HepG2 (cell line): ENCODE data around the gene CD248. TPM values are rescaled to one million over a fixed set of nuclear protein-coding genes. Genes with fewer than 3 reads are reported as not detected.

ENCODE experiments used
- AGO1 ChIP-seq: fragments of 200-400 bp; formaldehyde crosslinking; IDR thresholded peaks from 2 replicates; pipeline ENCODE4 v1.6.1; 2017; ENCODE audit warnings: mild to moderate bottlenecking, low read depth, low read length, moderate library complexity; ENCODE audit not compliant: poor library complexity, severe bottlenecking
- ATF5 ChIP-seq: sonication (generic); formaldehyde crosslinking; IDR thresholded peaks from 2 replicates; pipeline ENCODE4 v1.4.0; 2020; ENCODE audit warnings: mild to moderate bottlenecking, low read depth, missing genetic modification reagents
- CREBL2 ChIP-seq: sonication (generic); formaldehyde crosslinking; IDR thresholded peaks from 2 replicates; pipeline ENCODE4 v1.8.1; 2023; ENCODE audit warnings: missing genetic modification reagents, mild to moderate bottlenecking, borderline replicate concordance
- DDIT3 ChIP-seq: sonication (generic); formaldehyde crosslinking; IDR thresholded peaks from 2 replicates; pipeline ENCODE4 v1.4.0; 2020; ENCODE audit warnings: mild to moderate bottlenecking, missing genetic modification reagents
- ELF4 ChIP-seq: sonication (generic); formaldehyde crosslinking; IDR thresholded peaks from 2 replicates; pipeline ENCODE4 v1.5.0; 2020; ENCODE audit warnings: missing genetic modification reagents, mild to moderate bottlenecking, moderate library complexity, borderline replicate concordance
- HOMEZ ChIP-seq: IDR thresholded peaks from 2 replicates; pipeline ENCODE4 v1.6.1; 2016; ENCODE audit warnings: low read depth
- KLF6 ChIP-seq: IDR thresholded peaks from 2 replicates; pipeline ENCODE4 v1.8.0; 2016; ENCODE audit warnings: missing biosample characterization, missing genetic modification reagents
- MED8 ChIP-seq: sonication (generic); formaldehyde crosslinking; IDR thresholded peaks from 2 replicates; pipeline ENCODE4 v1.8.1; 2023; ENCODE audit warnings: mild to moderate bottlenecking, missing genetic modification reagents; ENCODE audit not compliant: insufficient replicate concordance
- NR1H2 ChIP-seq: sonication (generic); formaldehyde crosslinking; IDR thresholded peaks from 2 replicates; pipeline ENCODE4 v1.8.1; 2022; ENCODE audit warnings: low read depth, missing genetic modification reagents, borderline replicate concordance
- SNAI1 ChIP-seq: sonication (generic); formaldehyde crosslinking; IDR thresholded peaks from 2 replicates; pipeline ENCODE4 v1.5.0; 2020; ENCODE audit warnings: mild to moderate bottlenecking, missing genetic modification reagents, borderline replicate concordance
- UBTF ChIP-seq: sonication (generic); formaldehyde crosslinking; IDR thresholded peaks from 2 replicates; pipeline ENCODE4 v1.4.0; 2020; ENCODE audit warnings: mild to moderate bottlenecking, missing genetic modification reagents
- ZFP41 ChIP-seq: sonication (generic); formaldehyde crosslinking; IDR thresholded peaks from 2 replicates; pipeline ENCODE4 v1.4.0; 2020; ENCODE audit warnings: mild to moderate bottlenecking, missing genetic modification reagents, borderline replicate concordance
- ZFP82 ChIP-seq: sonication (generic); formaldehyde crosslinking; IDR thresholded peaks from 2 replicates; pipeline ENCODE4 v1.5.1; 2020; ENCODE audit warnings: mild to moderate bottlenecking, missing genetic modification reagents, borderline replicate concordance
- ZKSCAN5 ChIP-seq: sonication (generic); formaldehyde crosslinking; IDR thresholded peaks from 2 replicates; pipeline ENCODE4 v1.5.1; 2020; ENCODE audit warnings: mild to moderate bottlenecking, missing genetic modification reagents
- ZNF235 ChIP-seq: sonication (generic); formaldehyde crosslinking; IDR thresholded peaks from 2 replicates; pipeline ENCODE4 v1.8.1; 2023; ENCODE audit warnings: mild to moderate bottlenecking, missing genetic modification reagents, borderline replicate concordance
- ZNF317 ChIP-seq: sonication (generic); formaldehyde crosslinking; IDR thresholded peaks from 2 replicates; pipeline ENCODE4 v1.5.0; 2020; ENCODE audit warnings: mild to moderate bottlenecking, missing genetic modification reagents
- ZNF549 ChIP-seq: sonication (generic); formaldehyde crosslinking; IDR thresholded peaks from 2 replicates; pipeline ENCODE4 v1.5.0; 2020; ENCODE audit warnings: missing genetic modification reagents
- ZNF598 ChIP-seq: sonication (generic); formaldehyde crosslinking; IDR thresholded peaks from 2 replicates; pipeline ENCODE4 v1.5.1; 2020; ENCODE audit warnings: mild to moderate bottlenecking, missing genetic modification reagents, borderline replicate concordance
- ZNF670 ChIP-seq: sonication (generic); formaldehyde crosslinking; IDR thresholded peaks from 2 replicates; pipeline ENCODE4 v1.8.0; 2022; ENCODE audit warnings: mild to moderate bottlenecking, missing genetic modification reagents, borderline replicate concordance
- ZNF7 ChIP-seq: IDR thresholded peaks from 2 replicates; pipeline ENCODE4 v1.6.1; 2016; ENCODE audit warnings: missing biosample characterization, missing genetic modification reagents
- polyA plus RNA-seq, 8 experiments: library from polyadenylated mRNA; depleted of rRNA in 3 of 8; stranded (reverse) in 7 of 8; unstranded in 1 of 8; fragments of >200 nt; fragmentation: Illumina TruSeq in 4 of 8; extraction: Trizol in 4 of 8; gene quantifications; 2 replicates each; pipeline versions ENCODE4 v1.2.1 to v1.2.3, GENCODE V29; 2011 to 2016; ENCODE audit warnings: low read depth in 4 of 8, missing spikeins in 1 of 8, mixed read lengths in 1 of 8; ENCODE audit not compliant: insufficient read depth in 1 of 8
- total RNA-seq, 5 experiments: library from RNA; depleted of rRNA; stranded (reverse); fragments of >200 nt; fragmentation: Illumina TruSeq; extraction: Trizol; gene quantifications; 2 replicates each; pipeline ENCODE4 v1.2.3, GENCODE V29; 2016; ENCODE audit warnings: low read depth in 1 of 5

CD248 gene
- total and polyA plus RNA-seq, 2 of the 13 experiments (the other 11 are each of a cell fraction or from before 2014, with no cell fraction given) = 0.25 to 0.35 TPM

- TF ChIP-seq UBTF (CRISPR knock-in tag) (peak; percentile 63; the same call in 1 of the 2 replicates), MED8 (no peak), AGO1 (no peak), ZFP82 (peak; percentile 67; the same call in 1 of the 2 replicates), HOMEZ (CRISPR knock-in tag) (no peak), ZNF7 (CRISPR knock-in tag) (no peak; the same call in 1 of the 2 replicates), KLF6 (CRISPR knock-in tag) (peak; percentile 80; the same call in 1 of the 2 replicates), NR1H2 (CRISPR knock-in tag) (no peak), ZFP41 (CRISPR knock-in tag) (peak; percentile 46; the same call in 1 of the 2 replicates), ZNF549 (CRISPR knock-in tag) (no peak), ZKSCAN5 (CRISPR knock-in tag) (0 out of 2 replicates have a peak, but pooled peaks have one; percentile 22), SNAI1 (CRISPR knock-in tag) (peak; percentile 76; the same call in 1 of the 2 replicates), ZNF317 (CRISPR knock-in tag) (peak; percentile 88), DDIT3 (CRISPR knock-in tag) (no peak), ZNF235 (CRISPR knock-in tag) (0 out of 2 replicates have a peak, but pooled peaks have one; percentile 78), CREBL2 (CRISPR knock-in tag) (peak; percentile 61; the same call in 1 of the 2 replicates), ELF4 (CRISPR knock-in tag) (peak; percentile 38; the same call in 1 of the 2 replicates), ZNF670 (peak; percentile 75; the same call in 1 of the 2 replicates), ZNF598 (CRISPR knock-in tag) (peak; percentile 60; the same call in 1 of the 2 replicates), ATF5 (CRISPR knock-in tag) (0 out of 2 replicates have a peak, but pooled peaks have one; percentile 48)
These were observed 27.1 kb downstream of the CD248 start (continued) for GRCh38 chr11:66289548-66290329.
